ENCODE results near the gene GNPTG.

DNA sequence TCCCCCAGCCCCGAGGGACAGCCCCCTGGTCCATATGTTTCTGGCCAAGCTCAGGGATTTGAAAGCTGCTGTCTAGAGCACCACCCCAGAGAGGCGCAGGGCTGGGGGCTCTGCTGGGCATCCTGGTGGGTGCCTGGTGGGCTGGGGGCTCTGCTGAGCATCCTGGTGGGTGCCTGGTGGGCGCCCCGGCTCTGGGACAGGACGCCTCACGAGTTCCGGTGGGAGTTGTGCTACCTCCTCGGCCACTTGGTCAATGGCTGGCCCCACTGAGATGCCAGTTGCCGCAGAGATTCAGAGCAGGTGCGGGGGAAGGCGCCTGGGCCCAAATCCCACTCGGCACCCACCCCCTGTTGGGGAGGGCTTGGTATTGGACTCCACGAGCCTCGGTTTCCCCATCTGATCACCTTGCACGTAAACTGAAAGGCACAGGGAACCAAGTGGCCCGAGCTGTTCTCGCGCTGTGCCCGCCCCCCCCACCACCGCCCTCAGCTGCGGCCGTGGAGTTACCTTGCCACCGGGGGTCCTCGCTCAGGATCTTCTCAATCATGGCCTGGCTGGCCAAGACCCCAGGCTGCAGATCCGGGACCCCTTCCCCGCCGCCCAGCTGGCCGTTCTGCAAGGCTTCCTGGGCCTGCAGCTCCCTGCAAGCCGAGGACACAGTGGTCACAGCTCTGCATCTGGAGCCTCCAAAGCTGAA is 49.5 kb downstream of the GNPTG start:
- TF ChIP-seq, protein P1, sequence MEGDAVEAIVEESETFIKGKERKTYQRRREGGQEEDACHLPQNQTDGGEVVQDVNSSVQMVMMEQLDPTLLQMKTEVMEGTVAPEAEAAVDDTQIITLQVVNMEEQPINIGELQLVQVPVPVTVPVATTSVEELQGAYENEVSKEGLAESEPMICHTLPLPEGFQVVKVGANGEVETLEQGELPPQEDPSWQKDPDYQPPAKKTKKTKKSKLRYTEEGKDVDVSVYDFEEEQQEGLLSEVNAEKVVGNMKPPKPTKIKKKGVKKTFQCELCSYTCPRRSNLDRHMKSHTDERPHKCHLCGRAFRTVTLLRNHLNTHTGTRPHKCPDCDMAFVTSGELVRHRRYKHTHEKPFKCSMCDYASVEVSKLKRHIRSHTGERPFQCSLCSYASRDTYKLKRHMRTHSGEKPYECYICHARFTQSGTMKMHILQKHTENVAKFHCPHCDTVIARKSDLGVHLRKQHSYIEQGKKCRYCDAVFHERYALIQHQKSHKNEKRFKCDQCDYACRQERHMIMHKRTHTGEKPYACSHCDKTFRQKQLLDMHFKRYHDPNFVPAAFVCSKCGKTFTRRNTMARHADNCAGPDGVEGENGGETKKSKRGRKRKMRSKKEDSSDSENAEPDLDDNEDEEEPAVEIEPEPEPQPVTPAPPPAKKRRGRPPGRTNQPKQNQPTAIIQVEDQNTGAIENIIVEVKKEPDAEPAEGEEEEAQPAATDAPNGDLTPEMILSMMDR (IDR thresholded peaks at IDR 0.05), result no peak
- TF ChIP-seq POLR2A (IDR thresholded peaks at IDR 0.05), result no peak
